ENCODE measurements around the gene NTN5. TPM values are rescaled to one million over a fixed set of nuclear protein-coding genes. Genes with fewer than 3 reads are reported as not detected.

The NTN5 gene
- total and polyA plus RNA-seq, 10 of the 15 experiments (the other 5 are each of a cell fraction or from before 2014, with no cell fraction given): 0.07 to 0.22 TPM; not detected in 8

GRCh38 chr19:48627201-48627864 is 45.5 kb downstream of the NTN5 start (continued):
- no peak for TF ChIP-seq E2F8 (IDR thresholded peaks at IDR 0.05; ENCODE audit: low read depth, partially characterized antibody)

GRCh38 chr19:48625891-48626327 is 46.9 kb downstream of the NTN5 start:
- Histone ChIP-seq H3K9me3 (replicated peaks; ENCODE audit: control insufficient read depth, insufficient read depth, low read length) (no peaks in the 10 kb centered on the region), H2AFZ (ENCODE audit: control insufficient read depth, low read depth, low read length) (no peak overlapping the region), H3K79me2 (ENCODE audit: control insufficient read depth, insufficient read depth, low read length) (peaks cover 15% of the 10 kb centered on the region), H3K27me3 (replicated peaks in 1 of 2; ENCODE audit: control insufficient read depth in 2 of 2, insufficient read depth in 2 of 2, low read length in 1 of 2) (no peaks in the 10 kb centered on the region), H3K27ac (ENCODE audit: control insufficient read depth, insufficient read depth) (no peak overlapping the region), H3K4me2 (ENCODE audit: control insufficient read depth, insufficient read depth) (no peak overlapping the region), H3K36me3 (ENCODE audit: control insufficient read depth in 2 of 2, insufficient read depth in 2 of 2, low read length in 1 of 2) (peaks cover 6 to 8% of the 10 kb centered on the region in 2 experiments; a peak in 3 of 4 replicates), H4K20me1 (ENCODE audit: control insufficient read depth, insufficient read depth) (no peaks in the 10 kb centered on the region), H3K4me3 (no peak overlapping the region), H3K9ac (ENCODE audit: control insufficient read depth, insufficient read depth, low read length) (no peak overlapping the region), H3K4me1 (ENCODE audit: control insufficient read depth, insufficient read depth, low read length) (peaks cover 13% of the 10 kb centered on the region)
- CTCF ChIA-PET: no interaction called here
- 99% methylated on average over 28 of the region's 30 CpGs for WGBS (ENCODE audit: insufficient coverage, insufficient replicate concordance, low lambda C conversion rate, missing lambda C conversion rate)
- DNase-seq (ENCODE audit: low read depth, low spot score) (no peak), FAIRE-seq (no peak), ATAC-seq (no peak)
- POLR2A ChIA-PET: interaction anchor here (0.6 to 0.7 kb wide), 3 partner anchors 9 to 344 kb away, joined by 4 to 8 read pairs (median 6); no protein-coding TSS in a partner anchor
- SMC1A ChIA-PET (ENCODE audit: uncharacterized antibody, unreplicated experiment): no interaction called here
- no TSS peak for BruUV-seq (replicated peaks)
- intact Hi-C loops (cut with micrococcal nuclease; ENCODE audit: unreplicated experiment): no loop called here
- RAD21 ChIA-PET (ENCODE audit: unreplicated experiment): interaction anchor here (0.6 kb wide), 1 partner anchor 273 kb away, joined by 3 read pairs; no protein-coding TSS in a partner anchor
- no peak for TF ChIP-seq RBBP5 (conservative IDR thresholded peaks at IDR 0.05)
- TF ChIP-seq ZBTB4 (CRISPR knock-in tag; IDR thresholded peaks at IDR 0.05): no peak
- no peak for TF ChIP-seq SREBF2 (IDR thresholded peaks at IDR 0.05; ENCODE audit: low read length)
- TF ChIP-seq FOXM1 (IDR thresholded peaks at IDR 0.05; ENCODE audit: low read depth, low read length): no peak
- no peak for TF ChIP-seq BMI1 (IDR thresholded peaks at IDR 0.05; ENCODE audit: borderline replicate concordance)
- in situ Hi-C loops (cut with MboI): loop anchor here (25.0 kb wide), 1 partner anchor 1261 kb away; the partner anchor contains the start of genes AKT1S1, IL4I1 and TBC1D17

Data from GM12878 (cell line).